GM21360 (cell line): ENCODE data around the gene RAET1L.
"Not testable (repeated sequence)": the region's sequence is repeated elsewhere in the genome, so short reads cannot be mapped to it uniquely, and the experiment has no call there.

ENCODE experiments used
- ATAC-seq: cut with Tn5 transposase; IDR thresholded peaks from one replicate; pipeline ENCODE4 v1.9.1; 2021; ENCODE audit warnings: mild to moderate bottlenecking, moderate library complexity; ENCODE audit not compliant: unreplicated experiment

The RAET1L gene

DNA sequence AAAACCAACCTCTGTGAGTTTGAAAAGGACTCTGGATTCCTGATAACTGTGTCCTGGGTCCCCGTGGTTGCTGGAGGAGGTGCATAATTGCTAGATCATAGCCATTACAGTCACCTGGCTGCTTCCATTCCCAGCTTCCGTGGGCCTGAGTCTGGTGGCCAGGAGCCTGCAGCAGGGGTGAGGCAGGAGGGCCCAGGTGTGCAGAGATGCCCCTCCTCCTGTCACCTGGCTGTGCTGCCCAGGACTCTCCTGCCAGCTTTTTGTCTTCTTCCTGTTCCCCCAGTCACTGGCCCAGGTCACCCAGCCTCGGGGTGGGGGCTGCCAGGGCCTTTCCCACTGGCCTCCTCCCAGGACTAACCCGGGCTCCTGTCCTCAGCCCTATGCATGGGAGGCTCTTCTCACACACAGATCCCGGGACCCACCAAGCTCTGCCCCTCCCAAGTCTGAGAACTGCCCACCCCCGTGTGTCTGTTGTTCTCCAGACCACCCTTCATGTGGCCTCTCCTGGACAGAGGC is 30.0 kb downstream of the RAET1L start:
- ATAC-seq, result no peak

- no peak for ATAC-seq
These were observed 33.5 kb downstream of the RAET1L start for GRCh38 chr6:149991838-149992237.

- not testable (repeated sequence) for ATAC-seq
These were observed 33.9 kb downstream of the RAET1L start for GRCh38 chr6:149991472-149991795.

DNA sequence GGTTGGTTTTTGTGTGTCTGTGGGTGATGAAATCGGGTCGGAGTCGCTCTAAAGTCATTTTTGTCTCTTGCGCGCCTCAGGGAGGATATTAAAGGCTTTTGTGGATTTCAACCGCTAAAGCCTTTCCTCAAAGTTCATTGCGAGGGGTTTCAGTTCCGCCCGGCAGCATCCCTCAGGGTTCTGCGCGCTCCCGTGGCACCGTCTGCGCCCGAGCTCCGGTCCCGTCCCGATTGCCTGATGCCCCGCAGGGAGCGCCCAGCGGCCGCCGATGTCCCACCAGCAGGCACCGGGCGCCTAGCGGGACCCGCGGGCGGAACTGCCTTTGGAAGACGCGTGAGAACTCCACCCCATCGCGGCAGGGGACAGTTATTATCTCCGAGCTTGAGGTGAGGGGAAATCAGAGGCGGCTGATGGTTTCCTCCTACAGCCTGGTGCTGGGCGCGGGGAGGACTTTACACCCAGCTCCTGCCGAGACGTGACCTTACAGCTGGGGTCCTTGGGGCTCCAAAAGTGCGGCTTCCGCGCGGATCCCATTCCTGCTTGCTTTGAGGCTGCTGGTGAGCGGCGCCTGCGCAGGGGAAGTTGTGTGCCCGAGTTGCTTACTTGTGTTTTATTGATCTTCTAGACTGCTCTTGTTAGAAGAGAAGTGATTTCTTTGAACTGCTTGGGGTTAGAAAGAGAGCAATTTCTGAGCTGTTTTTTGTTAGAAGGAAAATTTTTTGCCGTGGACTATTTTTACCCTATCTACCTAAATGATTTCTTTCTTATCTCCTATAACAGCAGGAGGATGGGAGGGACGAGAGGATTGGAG is 34.5 kb downstream of the RAET1L start:
- ATAC-seq, result no peak

GRCh38 chr6:149990212-149990660 is 35.1 kb downstream of the RAET1L start:
- ATAC-seq, result no peak

GRCh38 chr6:149988550-149989346 is 36.6 kb downstream of the RAET1L start:
- no peak for ATAC-seq

DNA sequence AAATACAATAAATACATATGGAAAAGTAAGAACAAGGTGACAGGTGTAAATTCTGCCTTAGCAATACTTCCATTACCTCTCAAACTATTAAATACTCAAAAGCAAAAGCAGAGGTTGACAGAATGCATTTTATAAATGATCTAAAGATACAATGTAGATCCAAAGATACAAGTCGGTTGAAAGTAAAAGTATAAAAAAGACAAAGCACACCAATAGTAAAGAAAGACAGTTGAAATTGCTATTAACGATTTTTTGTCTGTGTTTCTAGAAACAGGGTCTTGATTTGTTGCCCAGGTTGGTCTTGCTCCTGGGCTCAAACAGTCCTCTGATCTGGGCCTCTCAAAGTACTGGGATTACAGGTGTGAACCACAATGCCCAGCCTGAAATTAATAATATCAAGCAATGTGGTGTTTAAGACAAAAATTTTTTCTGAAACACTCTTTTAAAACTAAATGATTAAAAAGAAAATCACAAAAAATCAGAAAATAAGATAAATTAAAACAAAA is 37.7 kb downstream of the RAET1L start:
- no peak for ATAC-seq

- no peak for ATAC-seq
These were observed 39.8 kb downstream of the RAET1L start for GRCh38 chr6:149985481-149985937.

- no peak for ATAC-seq
These were observed 40.6 kb downstream of the RAET1L start for GRCh38 chr6:149984773-149985172.

DNA sequence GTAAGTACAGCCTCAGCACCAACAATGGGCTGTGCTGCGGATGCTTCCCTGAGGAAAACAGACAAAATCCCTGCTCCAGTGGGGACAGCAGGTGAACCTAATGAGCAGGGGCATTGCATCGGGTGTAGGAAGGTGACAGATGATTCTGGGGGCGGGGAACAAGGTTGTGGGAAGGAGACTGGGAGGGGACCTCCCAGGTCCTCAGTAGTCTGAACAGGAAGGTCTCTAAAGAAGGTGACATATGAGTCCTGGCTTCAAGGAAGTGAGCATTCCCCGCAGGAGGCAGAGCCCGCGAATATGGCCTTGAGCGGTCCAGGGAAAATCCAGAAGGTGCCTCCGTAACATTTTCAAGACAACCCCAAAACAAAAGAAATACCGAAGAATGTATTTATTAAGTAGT is 42.2 kb downstream of the RAET1L start:
- ATAC-seq, result no peak

- ATAC-seq, result no peak
These were observed 46.0 kb downstream of the RAET1L start for GRCh38 chr6:149979293-149979692.

DNA sequence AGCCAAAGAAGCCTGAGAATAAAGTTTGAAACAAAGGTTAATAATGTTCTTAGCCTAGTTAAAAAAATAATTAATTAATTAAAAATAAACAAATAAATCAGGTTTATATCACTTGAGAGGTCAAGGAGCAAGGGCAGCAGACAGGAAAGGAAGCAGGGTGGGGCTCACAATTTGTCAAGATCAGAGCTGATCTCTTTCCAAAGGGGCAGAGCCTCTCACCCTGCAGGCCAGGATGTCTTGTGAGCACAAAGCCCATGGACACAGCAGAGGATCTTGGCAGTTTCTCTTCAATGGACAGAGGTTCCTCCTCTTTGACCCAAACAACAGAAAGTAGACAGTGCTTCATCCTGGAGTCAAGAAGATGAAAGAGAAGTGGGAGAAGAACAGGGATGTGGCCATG is 46.7 kb downstream of the RAET1L start:
- ATAC-seq, result no peak

DNA sequence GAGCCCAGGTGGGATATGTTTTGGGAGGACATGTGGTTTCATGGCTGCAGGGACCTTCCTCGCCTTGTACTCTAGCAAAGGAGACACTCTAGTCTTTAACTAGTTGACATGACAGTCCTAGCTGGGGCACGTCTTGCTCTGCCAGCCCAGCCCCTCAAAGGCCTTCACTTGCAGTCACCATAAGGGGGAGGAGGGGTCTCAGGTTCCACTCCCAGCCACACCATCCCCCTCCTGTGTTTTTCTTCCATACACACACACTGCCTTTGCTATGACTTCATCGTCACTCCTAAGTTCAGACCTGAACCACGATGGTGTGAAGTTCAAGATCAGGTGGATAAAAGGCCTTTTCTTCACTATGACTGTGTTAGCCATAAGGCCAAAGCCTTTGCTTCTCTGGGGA is 48.1 kb downstream of the RAET1L start:
- ATAC-seq, result no peak

GRCh38 chr6:149975400-149975799 is 49.9 kb downstream of the RAET1L start:
- ATAC-seq, result no peak

GRCh38 chr6:149974825-149975224 is 50.5 kb downstream of the RAET1L start:
- no peak for ATAC-seq

DNA sequence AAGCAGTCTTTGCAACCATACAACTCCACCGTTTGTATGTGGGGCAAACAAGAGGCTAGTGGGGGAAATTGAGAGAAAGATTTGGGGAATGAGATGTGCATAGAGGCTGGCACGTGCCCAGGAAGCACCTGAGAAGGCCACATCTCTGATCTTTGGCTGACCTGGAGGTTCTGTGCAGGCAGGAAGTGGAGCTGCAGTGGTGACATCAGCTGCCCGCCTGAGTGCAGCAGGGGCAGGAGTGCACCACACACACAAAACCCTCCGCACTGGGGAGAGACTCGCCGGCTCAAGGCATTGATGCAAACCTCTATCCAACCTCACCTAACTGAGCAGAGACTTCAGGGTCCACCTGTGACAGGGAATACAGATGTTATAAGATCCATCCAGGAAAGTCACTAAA is 50.9 kb downstream of the RAET1L start:
- ATAC-seq, result not testable (repeated sequence)

GRCh38 chr6:149969635-149970034 is 55.7 kb downstream of the RAET1L start:
- ATAC-seq, result no peak

DNA sequence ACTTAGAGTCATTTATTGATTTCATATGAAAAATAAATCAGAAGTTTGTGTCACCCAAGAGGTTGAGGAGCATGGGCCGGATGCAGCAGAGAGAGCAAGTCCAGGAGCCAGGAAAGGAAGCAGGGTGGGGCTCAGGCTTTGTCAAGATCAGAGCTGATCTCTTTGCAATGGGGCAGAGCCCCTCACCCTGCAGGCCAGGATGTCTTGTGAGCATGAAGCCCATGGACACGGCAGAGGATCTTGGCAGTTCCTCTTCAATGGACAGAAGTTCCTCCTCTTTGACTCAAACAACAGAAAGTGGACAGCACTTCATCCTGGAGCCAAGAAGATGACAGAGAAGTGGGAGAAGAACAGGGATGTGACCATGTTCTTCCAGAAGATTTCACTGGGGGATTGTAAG is 56.4 kb downstream of the RAET1L start:
- ATAC-seq, result not testable (repeated sequence)
